AG08395 (cell line): ENCODE results near the gene PRICKLE4.
A peak's percentile ranks its signal among the peaks of the same experiment; 100 is the strongest.

Experiments
- DNase-seq: peaks from one replicate; pipeline ENCODE4 v3.0.0; 2012; ENCODE audit warnings: mixed read lengths, low spot score

The PRICKLE4 gene

DNA sequence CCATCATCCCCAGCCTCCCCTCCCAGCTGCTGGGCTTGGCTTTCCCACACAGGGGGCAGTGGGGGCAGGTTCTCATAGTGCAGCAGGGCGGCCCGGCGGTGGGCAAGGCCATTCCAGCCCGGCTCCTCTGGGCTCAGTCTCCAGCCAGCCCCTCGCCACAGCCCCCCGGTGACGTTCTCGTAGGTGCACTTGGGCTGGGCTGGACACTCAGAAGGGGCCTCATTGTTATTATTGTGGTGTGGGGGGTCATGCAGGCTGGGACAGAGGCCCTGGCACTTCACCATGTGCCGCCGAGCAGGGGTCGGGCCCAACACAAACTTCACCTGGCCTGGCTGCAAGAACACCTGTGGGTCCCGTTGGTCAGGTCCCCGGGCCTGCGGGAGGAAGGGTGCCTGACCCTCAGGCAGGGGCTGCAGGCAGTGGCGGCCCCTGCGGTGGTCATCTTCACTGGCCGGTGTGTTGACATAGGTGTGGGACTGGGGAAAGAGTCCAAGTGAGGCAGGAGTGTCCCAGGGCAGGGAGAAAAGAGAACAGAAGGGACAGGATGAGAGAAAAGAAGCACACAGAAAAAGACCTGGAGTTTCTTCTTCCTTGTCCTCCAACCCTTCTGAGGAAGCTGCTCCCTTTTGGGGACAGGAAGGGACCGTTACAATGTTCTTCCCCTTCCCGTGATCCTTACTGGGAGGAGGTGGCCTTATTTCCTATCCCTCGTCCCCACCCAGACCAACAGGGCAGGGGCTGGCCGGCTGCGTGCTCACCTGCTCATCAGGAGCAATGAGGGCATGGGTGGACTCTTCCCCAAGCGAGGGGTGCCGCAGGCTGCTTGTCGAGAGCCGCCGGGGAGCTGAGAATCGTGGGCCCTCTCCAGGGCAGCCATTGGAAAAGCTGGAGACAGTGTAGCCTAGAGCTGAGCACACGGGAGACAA lies 9.3 kb upstream of the PRICKLE4 start:
- no peak for DNase-seq

GRCh38 chr6:41774841-41775240 lies 5.7 kb upstream of the PRICKLE4 start:
- no peak for DNase-seq

DNA sequence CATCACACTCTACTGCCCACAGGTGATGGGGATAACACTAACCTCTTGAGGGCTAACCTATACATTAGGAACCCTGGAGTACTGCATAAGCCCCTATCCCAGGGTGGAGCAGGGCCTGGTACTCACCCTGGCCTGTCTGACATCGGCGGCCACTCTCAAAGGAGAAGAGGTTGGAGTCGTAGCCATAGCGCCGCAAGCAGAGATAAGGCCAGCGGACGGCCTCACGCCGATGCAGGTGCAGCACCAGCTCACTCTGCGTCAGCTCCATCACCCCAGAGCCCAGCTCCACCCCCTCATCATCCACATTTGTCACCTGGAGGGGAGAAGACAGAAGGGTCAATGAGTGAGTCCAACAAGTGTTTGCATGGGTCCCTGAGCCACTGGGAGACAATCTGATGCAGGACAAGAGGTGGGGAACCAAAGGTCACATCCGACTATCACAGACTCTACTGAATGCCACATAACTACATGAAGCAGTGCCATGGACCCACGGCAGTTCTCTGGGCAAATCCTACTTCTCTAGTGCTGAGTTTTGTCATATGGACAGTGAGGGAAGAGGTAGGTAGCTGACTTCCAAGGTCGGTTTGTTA lies 5.2 kb upstream of the PRICKLE4 start:
- no peak for DNase-seq

DNA sequence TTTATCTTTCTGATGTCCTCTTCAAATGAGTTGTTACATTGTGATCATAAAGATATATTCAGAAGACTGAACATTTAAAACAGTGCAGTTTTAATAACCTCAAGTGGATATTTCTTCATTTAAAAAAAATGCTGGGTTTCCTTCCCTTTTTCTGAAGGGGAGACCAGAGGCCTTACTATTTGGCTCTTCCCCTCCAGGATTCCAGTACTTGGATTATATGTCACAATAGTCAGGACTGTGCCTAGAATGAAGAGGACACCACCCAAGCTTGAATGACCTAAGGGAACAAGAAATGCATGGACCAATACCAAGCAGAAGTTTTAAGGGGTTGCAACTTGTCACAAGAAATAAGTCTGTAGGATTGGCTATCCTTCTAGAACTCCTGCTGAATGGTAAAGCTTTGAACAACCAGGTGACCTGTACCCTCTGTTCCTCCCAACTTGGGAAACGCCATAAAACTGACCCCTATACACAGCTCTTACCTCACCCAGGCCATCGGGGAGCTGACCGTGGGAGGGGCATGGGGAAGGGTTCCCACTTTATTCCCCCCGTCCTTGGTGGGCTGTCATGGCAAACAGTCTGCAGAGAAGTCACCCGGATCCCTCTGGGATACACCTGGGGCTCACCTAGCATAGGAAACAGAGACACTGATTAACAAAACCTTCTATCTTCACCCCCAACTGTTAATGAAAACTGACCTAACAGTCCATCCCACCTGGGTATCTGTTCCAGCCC lies 2.9 kb upstream of the PRICKLE4 start:
- DNase-seq: no peak

- no peak for DNase-seq
These were observed 1.7 kb upstream of the PRICKLE4 start for GRCh38 chr6:41778895-41779294.

GRCh38 chr6:41779336-41779735 lies 1.2 kb upstream of the PRICKLE4 start:
- no peak for DNase-seq

GRCh38 chr6:41779788-41780550 lies 613 bp upstream of the PRICKLE4 start, which contains the start of gene FRS3:
Gene FRS3, minus strand, starts transcription at chr6:41779900. Its CDS starts 2,913 bp downstream, at chr6:41776987.
- peak; percentile 98 for DNase-seq

DNA sequence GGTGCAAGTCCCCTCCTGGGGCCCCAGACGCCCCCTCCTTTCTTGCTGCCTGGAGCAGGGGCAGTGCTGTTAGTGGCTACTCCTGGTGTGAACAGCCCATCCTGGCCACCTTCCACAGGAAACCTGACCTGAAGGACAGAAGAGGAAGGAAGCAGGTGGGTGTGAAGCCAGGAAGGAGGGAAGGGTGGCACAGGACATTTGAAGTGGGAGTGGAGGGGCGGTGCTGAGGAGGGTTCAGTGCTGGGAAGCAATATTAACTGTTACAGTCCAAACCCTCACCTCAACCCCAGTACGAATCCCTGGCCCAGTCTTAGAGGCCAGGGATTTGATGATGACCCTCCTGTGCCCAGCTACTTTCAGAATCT lies 766 bp downstream of the PRICKLE4 start:
- no peak for DNase-seq

DNA sequence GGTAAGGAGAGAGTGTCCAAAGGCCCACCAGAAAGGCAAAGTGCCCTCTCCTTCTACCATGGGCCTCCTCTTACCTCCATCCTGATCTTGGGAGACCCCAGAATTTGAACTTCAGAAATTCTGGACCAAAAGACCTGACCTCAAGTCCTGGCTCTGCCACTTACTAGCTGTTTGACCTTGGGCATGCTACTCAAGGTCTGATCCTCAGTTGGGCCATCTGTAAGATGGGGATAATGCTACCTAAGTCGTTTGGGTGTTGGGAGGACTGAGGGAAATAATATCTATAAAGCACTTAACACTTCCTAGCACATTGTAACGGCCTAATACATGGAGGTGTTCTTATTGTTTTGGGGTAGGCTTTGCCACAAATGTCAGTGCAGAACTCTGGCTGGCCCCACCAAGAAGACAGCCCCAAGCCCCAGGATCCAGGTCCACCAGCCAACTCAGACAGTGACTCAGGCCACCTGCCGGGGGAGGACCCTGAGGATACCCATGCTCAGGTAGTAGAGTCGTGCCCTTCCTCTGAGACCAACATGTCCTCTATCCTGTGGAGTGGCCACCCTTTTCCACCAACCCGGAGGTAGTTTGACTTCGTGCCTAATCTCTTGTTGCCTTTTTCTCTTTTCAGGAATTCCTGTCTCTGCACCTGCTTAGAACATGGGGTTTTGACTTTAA lies 2.7 kb downstream of the PRICKLE4 start:
- no peak for DNase-seq

DNA sequence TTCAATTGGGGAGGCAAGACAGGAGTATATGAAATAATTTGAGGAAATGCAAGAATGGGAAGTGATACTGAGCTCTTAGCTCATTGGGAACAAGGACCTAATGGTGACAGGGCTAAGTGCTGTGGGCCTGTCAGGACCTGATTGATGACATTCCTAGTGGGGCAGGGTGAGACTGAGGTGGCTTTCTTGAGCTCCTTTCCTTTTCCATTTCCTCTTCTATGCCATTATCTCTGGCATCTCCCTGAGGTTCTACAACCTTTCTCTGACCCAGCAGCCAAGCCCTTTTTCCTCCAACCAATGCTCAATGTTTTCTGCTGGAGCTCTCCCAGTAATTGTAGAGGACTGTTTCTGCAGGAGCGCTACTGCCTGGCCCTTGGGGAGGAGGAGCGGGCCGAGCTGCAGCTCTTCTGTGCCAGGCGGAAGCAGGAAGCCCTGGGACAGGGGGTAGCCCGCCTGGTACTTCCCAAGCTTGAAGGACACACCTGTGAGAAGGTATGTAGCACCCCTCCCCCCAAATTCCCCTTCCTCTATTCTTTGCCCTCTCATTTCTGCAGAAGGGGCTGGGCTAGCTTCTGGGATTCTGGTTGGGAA lies 4.1 kb downstream of the PRICKLE4 start:
- DNase-seq: no peak

- DNase-seq: no peak
These were observed 4.7 kb downstream of the PRICKLE4 start for GRCh38 chr6:41785254-41785653.

GRCh38 chr6:41785689-41786450 lies 5.3 kb downstream of the PRICKLE4 start:
- DNase-seq: peak; percentile 25

- peak; percentile 91 for DNase-seq
These were observed 6.1 kb downstream of the PRICKLE4 start for GRCh38 chr6:41786451-41787218.

DNA sequence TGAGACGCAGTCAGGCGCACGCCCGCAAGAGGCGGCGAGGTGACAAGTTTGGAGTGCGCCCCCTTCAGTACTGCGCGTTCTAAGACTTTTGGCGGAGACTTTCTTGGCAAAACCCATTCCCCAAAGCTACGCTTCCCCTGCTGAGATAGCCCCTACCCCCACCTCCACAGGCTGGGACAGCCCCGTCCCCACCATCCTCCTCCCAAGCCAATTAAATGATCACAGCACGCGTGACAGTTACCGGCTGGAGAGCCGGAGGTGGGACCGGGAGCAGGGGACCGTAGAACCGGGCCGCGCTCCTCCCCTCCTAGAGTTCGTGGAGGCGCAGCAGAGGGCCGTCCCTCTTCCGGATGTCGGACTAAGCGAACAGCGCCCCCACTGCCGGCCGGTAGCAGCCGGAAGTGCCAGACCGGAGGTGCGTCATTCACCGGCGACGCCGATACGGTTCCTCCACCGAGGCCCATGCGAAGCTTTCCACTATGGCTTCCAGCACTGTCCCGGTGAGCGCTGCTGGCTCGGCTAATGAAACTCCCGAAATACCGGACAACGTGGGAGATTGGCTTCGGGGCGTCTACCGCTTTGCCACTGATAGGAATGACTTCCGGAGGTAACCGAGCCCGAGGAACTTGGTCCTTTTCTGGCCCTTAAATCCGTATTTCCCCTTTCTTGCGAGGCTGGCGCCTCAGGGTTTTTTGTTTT lies 6.8 kb downstream of the PRICKLE4 start, which contains the start of gene TOMM6:
Gene TOMM6 (plus strand): TSS at position 476 of the 699 bp plus-strand sequence. CDS start 4 bp downstream, at position 480.
- peak; percentile 94 for DNase-seq

DNA sequence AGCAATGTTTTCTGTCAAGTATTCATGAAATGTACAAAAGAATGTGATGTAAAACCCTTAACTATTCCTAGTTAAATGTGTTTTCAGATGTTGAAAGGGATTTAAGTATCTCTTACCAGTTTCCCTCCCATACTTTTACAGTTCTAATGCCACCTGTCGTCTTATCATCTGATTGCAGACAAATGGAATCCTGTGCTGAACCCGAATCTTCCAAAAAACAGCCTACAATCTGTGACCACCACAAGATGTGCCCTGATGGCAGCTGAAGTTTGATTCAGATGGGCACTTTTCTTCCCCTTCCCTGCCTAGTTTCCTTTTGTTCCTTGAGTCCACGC lies 8.8 kb downstream of the PRICKLE4 start:
- no peak for DNase-seq

GRCh38 chr6:41790045-41790444 lies 9.5 kb downstream of the PRICKLE4 start:
- DNase-seq: no peak

GRCh38 chr6:41791305-41791704 lies 10.7 kb downstream of the PRICKLE4 start:
- no peak for DNase-seq

DNA sequence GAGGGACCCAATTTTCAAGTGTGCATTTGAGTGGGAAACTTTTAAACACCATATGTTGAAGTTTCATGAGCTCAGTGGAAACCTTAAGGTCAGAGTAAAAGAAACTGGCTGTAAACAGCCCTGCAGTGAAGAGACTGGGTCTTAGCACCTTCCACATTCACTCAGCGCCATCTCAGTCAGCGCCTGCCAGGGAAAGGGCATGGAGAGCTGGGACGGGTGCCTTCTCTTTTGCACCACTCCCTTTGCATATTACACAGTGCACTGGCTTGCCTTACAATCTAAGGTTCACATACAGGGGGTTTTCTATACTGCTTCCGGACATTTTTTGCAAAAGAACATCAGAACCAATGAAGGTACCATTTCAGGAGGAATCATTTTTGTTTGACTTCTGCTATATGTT lies 11.4 kb downstream of the PRICKLE4 start:
- DNase-seq: no peak

GRCh38 chr6:41796474-41796873 lies 15.9 kb downstream of the PRICKLE4 start:
- DNase-seq: no peak
